Tibial artery (tissue), 4 donors: ENCODE data around the gene DNER.

Source experiments
- DNase-seq, 2 donors: peaks; one replicate each; pipeline ENCODE4 v3.0.0-alpha.2; 2019
- H3K27ac ChIP-seq, 2 donors: fragments of 200-600 bp; sonication (generic) in 1 of 2; 1 replicate in 1 of 2; 2 replicates in 1 of 2; pipeline ENCODE4 v1.5.1; 2018 to 2019; ENCODE audit warnings: mild to moderate bottlenecking in 1 of 2
- H3K27me3 ChIP-seq, 2 donors: fragments of 200-600 bp; sonication (generic) in 1 of 2; one replicate each; pipeline versions ENCODE4 v1.5.1 to v1.6.0; 2016 to 2019
- H3K36me3 ChIP-seq, 3 donors: fragments of 200-600 bp; sonication (generic) in 2 of 3; one replicate each; pipeline ENCODE4 v1.5.1; 2016 to 2019; ENCODE audit warnings: mild to moderate bottlenecking in 2 of 3
- H3K4me1 ChIP-seq, 4 donors: fragments of 200-600 bp; sonication (generic) in 2 of 4; 1 replicate in 3 of 4; 2 replicates in 1 of 4; pipeline ENCODE4 v1.5.1; 2016 to 2019
- H3K4me3 ChIP-seq, 2 donors: fragments of 200-600 bp; sonication (generic) in 1 of 2; 1 replicate in 1 of 2; 2 replicates in 1 of 2; pipeline ENCODE4 v1.5.1; 2018 to 2019; ENCODE audit warnings: mild to moderate bottlenecking in 2 of 2
- H3K9me3 ChIP-seq, 3 donors: fragments of 200-600 bp; sonication (generic) in 1 of 3; one replicate each; pipeline ENCODE4 v1.5.1; 2016 to 2019
- CTCF ChIP-seq, 2 experiments: fragments of 200-600 bp in 1 of 2; fragments of 450-650 bp in 1 of 2; IDR thresholded peaks; one replicate each; pipeline ENCODE4 v1.5.1; 2017 to 2019; ENCODE audit warnings: antibody characterized with exemption in 2 of 2, mild to moderate bottlenecking in 1 of 2, moderate library complexity in 1 of 2
- intact Hi-C: fragments of 100-400 bp; cut with DNase I; formaldehyde crosslinking; loops from one replicate; pipeline ENCODE4 v1.15.0; 2023; ENCODE audit warnings: low total_unique reads

The DNER gene

GRCh38 chr2:229350117-229350805 is 364.1 kb downstream of the DNER start:
- Histone ChIP-seq H3K9me3 (no peaks in the 10 kb centered on the region), H3K4me3 (no peak overlapping the region), H3K27me3 (no peaks in the 10 kb centered on the region), H3K36me3 (no peaks in the 10 kb centered on the region), H3K4me1 (no peaks in the 10 kb centered on the region), H3K27ac (no peak overlapping the region)
- no peak for TF ChIP-seq CTCF (IDR thresholded peaks at IDR 0.05)
- intact Hi-C loops, result no loop called here
- DNase-seq, result no peak

- Histone ChIP-seq H3K27ac (no peak overlapping the region), H3K4me3 (no peak overlapping the region), H3K9me3 (no peaks in the 10 kb centered on the region), H3K4me1 (no peaks in the 10 kb centered on the region), H3K27me3 (no peaks in the 10 kb centered on the region), H3K36me3 (no peaks in the 10 kb centered on the region)
- intact Hi-C loops, result no loop called here
- TF ChIP-seq CTCF (IDR thresholded peaks at IDR 0.05), result no peak
- no peak for DNase-seq
Measured at GRCh38 chr2:229348128-229348527, 366.2 kb downstream of the DNER start.

- Histone ChIP-seq H3K27ac (no peak overlapping the region), H3K9me3 (no peaks in the 10 kb centered on the region), H3K36me3 (no peaks in the 10 kb centered on the region), H3K4me3 (no peak overlapping the region), H3K27me3 (no peaks in the 10 kb centered on the region), H3K4me1 (no peaks in the 10 kb centered on the region)
- no peak for DNase-seq
- TF ChIP-seq CTCF (IDR thresholded peaks at IDR 0.05), result no peak
- intact Hi-C loops, result no loop called here
Measured at GRCh38 chr2:229346816-229347540, 367.4 kb downstream of the DNER start.

- no peak for DNase-seq
- H3K9me3 ChIP-seq, result no peaks in the 10 kb centered on the region
- H3K27me3 ChIP-seq, result no peaks in the 10 kb centered on the region
- H3K27ac ChIP-seq, result no peak overlapping the region
- no peak overlapping the region for H3K4me3 ChIP-seq
- intact Hi-C loops, result no loop called here
- TF ChIP-seq CTCF (IDR thresholded peaks at IDR 0.05), result no peak
- no peaks in the 10 kb centered on the region for H3K4me1 ChIP-seq
- H3K36me3 ChIP-seq, result no peaks in the 10 kb centered on the region
Measured at GRCh38 chr2:229344955-229345354, 369.4 kb downstream of the DNER start.

- no peaks in the 10 kb centered on the region for H3K9me3 ChIP-seq
- no peak overlapping the region for H3K27ac ChIP-seq
- no peak overlapping the region for H3K4me3 ChIP-seq
- no peak for DNase-seq
- H3K36me3 ChIP-seq, result no peaks in the 10 kb centered on the region
- H3K4me1 ChIP-seq, result no peaks in the 10 kb centered on the region
- TF ChIP-seq CTCF (IDR thresholded peaks at IDR 0.05), result no peak
- intact Hi-C loops, result no loop called here
- H3K27me3 ChIP-seq, result no peaks in the 10 kb centered on the region
Measured at GRCh38 chr2:229344151-229344551, 370.2 kb downstream of the DNER start.
